ENCODE data around the gene PEDS1.
"Not testable (repeated sequence)": the region's sequence is repeated elsewhere in the genome, so short reads cannot be mapped to it uniquely, and the experiment has no call there.

The PEDS1 gene

GRCh38 chr20:50136822-50137599 is 16.5 kb downstream of the PEDS1 start:
- no peak overlapping the region for H3K9ac ChIP-seq (ENCODE audit: low read depth, low read length)
- H3K4me3 ChIP-seq (ENCODE audit: low read depth, low read length), result no peak overlapping the region
- peaks cover 2% of the 10 kb centered on the region for H3K4me1 ChIP-seq (ENCODE audit: control insufficient read depth, insufficient read depth, low read length)
- H3K9me3 ChIP-seq (ENCODE audit: control insufficient read depth, insufficient read depth, low read length), result no peaks in the 10 kb centered on the region
- no peaks in the 10 kb centered on the region for H3K27me3 ChIP-seq (ENCODE audit: control insufficient read depth, insufficient read depth, low read length)
- H3K36me3 ChIP-seq (ENCODE audit: control insufficient read depth, insufficient read depth, low read length), result peaks cover 26% of the 10 kb centered on the region

DNA sequence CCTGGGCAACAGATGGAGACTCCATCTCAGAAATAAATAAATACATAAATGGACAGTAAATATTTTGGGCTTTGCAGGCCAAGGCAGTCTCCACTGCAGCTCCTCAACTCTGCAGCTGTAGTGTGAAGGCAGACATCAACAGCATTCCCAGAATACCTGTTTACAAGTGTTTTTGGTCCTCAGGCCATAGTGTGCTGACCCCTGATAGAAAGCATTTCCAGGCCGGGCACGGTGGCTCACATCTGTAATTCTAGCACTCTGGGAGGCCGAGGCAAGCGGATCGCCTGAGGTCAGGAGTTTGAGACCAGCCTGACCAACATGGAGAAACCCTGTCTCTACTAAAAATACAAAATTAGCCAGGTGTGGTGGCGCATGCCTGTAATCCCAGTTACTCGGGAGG is 18.4 kb downstream of the PEDS1 start:
- not testable (repeated sequence) for H3K9ac ChIP-seq (ENCODE audit: low read depth, low read length); H3K9me3 ChIP-seq (ENCODE audit: control insufficient read depth, insufficient read depth, low read length); H3K27me3 ChIP-seq (ENCODE audit: control insufficient read depth, insufficient read depth, low read length); H3K36me3 ChIP-seq (ENCODE audit: control insufficient read depth, insufficient read depth, low read length); H3K4me3 ChIP-seq (ENCODE audit: low read depth, low read length); H3K4me1 ChIP-seq (ENCODE audit: control insufficient read depth, insufficient read depth, low read length)

DNA sequence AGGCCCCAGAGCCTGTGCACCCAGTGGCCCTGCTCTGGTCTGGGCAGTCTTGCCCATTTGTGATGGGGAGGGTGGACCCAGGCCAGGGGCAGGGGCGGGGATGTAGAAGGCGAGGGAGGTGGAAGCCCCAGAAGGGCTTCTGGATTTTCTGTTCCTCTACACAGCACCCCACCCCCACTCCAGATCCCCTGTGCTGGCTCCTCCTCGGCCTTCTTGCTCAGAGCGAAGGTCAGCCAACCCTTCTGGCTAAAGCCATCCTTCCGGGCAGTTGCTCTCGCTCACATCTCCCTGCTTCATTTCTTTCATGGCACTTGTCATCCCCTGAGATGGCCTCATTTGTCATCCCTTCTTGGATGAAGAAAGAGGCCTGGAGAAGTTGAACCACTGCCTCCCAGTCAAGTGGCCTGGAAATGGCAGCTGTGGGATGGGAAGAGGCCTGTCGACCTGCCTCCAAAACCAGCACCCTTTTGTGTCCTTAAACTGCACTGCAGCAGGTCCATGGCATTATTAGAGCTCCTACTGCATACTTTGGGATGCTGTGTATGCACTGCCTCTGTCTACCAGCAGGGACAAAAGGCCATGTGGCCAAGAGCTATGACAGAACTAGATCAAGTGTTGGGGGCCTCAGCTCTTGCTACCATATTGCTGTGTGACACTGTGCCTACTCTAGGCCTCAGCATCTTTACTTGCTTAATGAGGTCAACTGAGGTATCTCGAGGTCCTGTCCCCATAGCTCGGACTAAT is 19.9 kb downstream of the PEDS1 start:
- no peaks in the 10 kb centered on the region for H3K4me1 ChIP-seq (ENCODE audit: control insufficient read depth, insufficient read depth, low read length)
- H3K9me3 ChIP-seq (ENCODE audit: control insufficient read depth, insufficient read depth, low read length), result no peaks in the 10 kb centered on the region
- H3K4me3 ChIP-seq (ENCODE audit: low read depth, low read length), result no peak overlapping the region
- H3K9ac ChIP-seq (ENCODE audit: low read depth, low read length), result no peak overlapping the region
- peaks cover 22% of the 10 kb centered on the region for H3K36me3 ChIP-seq (ENCODE audit: control insufficient read depth, insufficient read depth, low read length)
- H3K27me3 ChIP-seq (ENCODE audit: control insufficient read depth, insufficient read depth, low read length), result no peaks in the 10 kb centered on the region

GRCh38 chr20:50133041-50133440 is 20.5 kb downstream of the PEDS1 start:
- Histone ChIP-seq H3K9ac (ENCODE audit: low read depth, low read length) (no peak overlapping the region), H3K27me3 (ENCODE audit: control insufficient read depth, insufficient read depth, low read length) (no peaks in the 10 kb centered on the region), H3K36me3 (ENCODE audit: control insufficient read depth, insufficient read depth, low read length) (peaks cover 27% of the 10 kb centered on the region), H3K9me3 (ENCODE audit: control insufficient read depth, insufficient read depth, low read length) (no peaks in the 10 kb centered on the region), H3K4me1 (ENCODE audit: control insufficient read depth, insufficient read depth, low read length) (no peaks in the 10 kb centered on the region), H3K4me3 (ENCODE audit: low read depth, low read length) (no peak overlapping the region)

- H3K9ac ChIP-seq (ENCODE audit: low read depth, low read length), result no peak overlapping the region
- no peaks in the 10 kb centered on the region for H3K4me1 ChIP-seq (ENCODE audit: control insufficient read depth, insufficient read depth, low read length)
- H3K4me3 ChIP-seq (ENCODE audit: low read depth, low read length), result no peak overlapping the region
- no peaks in the 10 kb centered on the region for H3K27me3 ChIP-seq (ENCODE audit: control insufficient read depth, insufficient read depth, low read length)
- H3K36me3 ChIP-seq (ENCODE audit: control insufficient read depth, insufficient read depth, low read length), result peaks cover 34% of the 10 kb centered on the region
- no peaks in the 10 kb centered on the region for H3K9me3 ChIP-seq (ENCODE audit: control insufficient read depth, insufficient read depth, low read length)
Observed at GRCh38 chr20:50130995-50131394, 22.5 kb downstream of the PEDS1 start.

- Histone ChIP-seq H3K4me3 (ENCODE audit: low read depth, low read length) (no peak overlapping the region), H3K9ac (ENCODE audit: low read depth, low read length) (no peak overlapping the region), H3K36me3 (ENCODE audit: control insufficient read depth, insufficient read depth, low read length) (peaks cover 34% of the 10 kb centered on the region), H3K27me3 (ENCODE audit: control insufficient read depth, insufficient read depth, low read length) (no peaks in the 10 kb centered on the region), H3K9me3 (ENCODE audit: control insufficient read depth, insufficient read depth, low read length) (no peaks in the 10 kb centered on the region), H3K4me1 (ENCODE audit: control insufficient read depth, insufficient read depth, low read length) (no peaks in the 10 kb centered on the region)
Observed at GRCh38 chr20:50130356-50130723, 23.2 kb downstream of the PEDS1 start.

DNA sequence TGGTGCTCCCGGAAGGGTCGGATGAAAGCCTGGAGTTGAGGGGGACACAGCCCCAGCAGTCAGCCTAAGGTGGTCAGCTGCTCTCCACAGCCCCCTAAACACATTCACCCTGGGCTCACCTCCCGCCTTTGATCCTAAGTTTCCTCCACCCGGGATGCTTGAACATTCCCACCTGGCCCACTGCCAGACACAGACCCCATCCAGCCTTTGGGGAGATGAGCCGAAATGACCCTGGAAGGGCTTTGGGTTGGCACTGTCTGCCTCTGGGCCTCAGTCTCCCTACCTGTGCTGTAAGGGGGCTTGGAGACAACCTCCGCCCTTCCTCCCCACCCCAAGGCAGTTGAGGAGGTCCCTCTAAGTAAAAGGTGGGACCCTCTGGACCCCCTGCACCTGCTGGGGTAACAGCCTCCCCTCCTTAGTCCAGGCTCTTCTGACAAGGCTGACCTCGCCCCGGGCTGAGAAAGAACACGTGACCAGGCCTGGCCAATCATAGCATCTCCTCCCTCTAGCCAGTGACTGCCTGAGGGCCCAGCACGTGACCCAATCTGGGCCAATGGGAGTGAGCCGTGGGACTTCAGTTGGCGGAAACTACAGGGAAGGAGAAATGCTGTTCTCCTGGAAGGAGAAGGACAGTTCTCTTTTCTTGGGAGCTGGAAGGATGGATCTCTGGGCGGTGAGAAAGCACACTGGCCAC is 23.7 kb downstream of the PEDS1 start:
- Histone ChIP-seq H3K9ac (ENCODE audit: low read depth, low read length) (no peak overlapping the region), H3K27me3 (ENCODE audit: control insufficient read depth, insufficient read depth, low read length) (no peaks in the 10 kb centered on the region), H3K9me3 (ENCODE audit: control insufficient read depth, insufficient read depth, low read length) (no peaks in the 10 kb centered on the region), H3K36me3 (ENCODE audit: control insufficient read depth, insufficient read depth, low read length) (peaks cover 37% of the 10 kb centered on the region), H3K4me3 (ENCODE audit: low read depth, low read length) (no peak overlapping the region), H3K4me1 (ENCODE audit: control insufficient read depth, insufficient read depth, low read length) (no peaks in the 10 kb centered on the region)

- Histone ChIP-seq H3K9ac (ENCODE audit: low read depth, low read length) (no peak overlapping the region), H3K27me3 (ENCODE audit: control insufficient read depth, insufficient read depth, low read length) (no peaks in the 10 kb centered on the region), H3K4me3 (ENCODE audit: low read depth, low read length) (no peak overlapping the region), H3K36me3 (ENCODE audit: control insufficient read depth, insufficient read depth, low read length) (peaks cover 39% of the 10 kb centered on the region), H3K4me1 (ENCODE audit: control insufficient read depth, insufficient read depth, low read length) (no peaks in the 10 kb centered on the region), H3K9me3 (ENCODE audit: control insufficient read depth, insufficient read depth, low read length) (no peaks in the 10 kb centered on the region)
Observed at GRCh38 chr20:50128520-50128905, 25.0 kb downstream of the PEDS1 start.

- Histone ChIP-seq H3K4me1 (ENCODE audit: control insufficient read depth, insufficient read depth, low read length) (no peaks in the 10 kb centered on the region), H3K36me3 (ENCODE audit: control insufficient read depth, insufficient read depth, low read length) (peaks cover 35% of the 10 kb centered on the region), H3K9me3 (ENCODE audit: control insufficient read depth, insufficient read depth, low read length) (no peaks in the 10 kb centered on the region), H3K4me3 (ENCODE audit: low read depth, low read length) (no peak overlapping the region), H3K9ac (ENCODE audit: low read depth, low read length) (no peak overlapping the region), H3K27me3 (ENCODE audit: control insufficient read depth, insufficient read depth, low read length) (no peaks in the 10 kb centered on the region)
Observed at GRCh38 chr20:50127587-50128519, 25.7 kb downstream of the PEDS1 start.

GRCh38 chr20:50126662-50127061 is 26.9 kb downstream of the PEDS1 start:
- no peak overlapping the region for H3K9ac ChIP-seq (ENCODE audit: low read depth, low read length)
- H3K9me3 ChIP-seq (ENCODE audit: control insufficient read depth, insufficient read depth, low read length), result no peaks in the 10 kb centered on the region
- H3K36me3 ChIP-seq (ENCODE audit: control insufficient read depth, insufficient read depth, low read length), result peaks cover 35% of the 10 kb centered on the region
- no peaks in the 10 kb centered on the region for H3K27me3 ChIP-seq (ENCODE audit: control insufficient read depth, insufficient read depth, low read length)
- H3K4me3 ChIP-seq (ENCODE audit: low read depth, low read length), result no peak overlapping the region
- H3K4me1 ChIP-seq (ENCODE audit: control insufficient read depth, insufficient read depth, low read length), result no peaks in the 10 kb centered on the region

GRCh38 chr20:50125279-50125678 is 28.2 kb downstream of the PEDS1 start:
- H3K4me1 ChIP-seq (ENCODE audit: control insufficient read depth, insufficient read depth, low read length), result peaks cover 4% of the 10 kb centered on the region
- H3K9ac ChIP-seq (ENCODE audit: low read depth, low read length), result no peak overlapping the region
- no peaks in the 10 kb centered on the region for H3K27me3 ChIP-seq (ENCODE audit: control insufficient read depth, insufficient read depth, low read length)
- H3K4me3 ChIP-seq (ENCODE audit: low read depth, low read length), result no peak overlapping the region
- peaks cover 35% of the 10 kb centered on the region for H3K36me3 ChIP-seq (ENCODE audit: control insufficient read depth, insufficient read depth, low read length)
- no peaks in the 10 kb centered on the region for H3K9me3 ChIP-seq (ENCODE audit: control insufficient read depth, insufficient read depth, low read length)

Data from iPS-15b (cell line).